ENCODE results near the gene NAP1L1. TPM values are rescaled to one million over a fixed set of nuclear protein-coding genes. Genes with fewer than 3 reads are reported as not detected.

Gene NAP1L1
- total RNA-seq, 1 experiment from 2014 or later = 946 TPM

DNA sequence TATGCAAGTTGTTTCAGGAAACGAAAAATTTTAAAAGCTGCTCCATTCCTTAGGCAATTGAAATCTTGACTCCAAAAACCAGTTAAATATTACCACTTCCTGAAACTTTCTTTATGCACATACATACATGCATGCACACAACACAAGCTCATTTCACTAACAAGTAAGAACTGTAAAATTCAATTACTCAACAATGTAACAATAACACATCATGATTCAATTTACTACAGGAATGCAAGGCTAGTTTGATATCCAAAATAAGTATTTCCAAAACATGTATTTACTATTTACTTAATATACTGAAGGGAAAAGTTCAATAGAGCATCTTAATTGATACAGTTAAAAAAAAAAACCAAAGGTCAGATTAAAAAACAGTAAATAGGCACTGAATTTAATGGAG, 19.6 kb downstream of the NAP1L1 start (continued):
- TF ChIP-seq AR (CRISPR knock-in tag; IDR thresholded peaks at IDR 0.05) = no peak
- TF ChIP-seq, protein P1, sequence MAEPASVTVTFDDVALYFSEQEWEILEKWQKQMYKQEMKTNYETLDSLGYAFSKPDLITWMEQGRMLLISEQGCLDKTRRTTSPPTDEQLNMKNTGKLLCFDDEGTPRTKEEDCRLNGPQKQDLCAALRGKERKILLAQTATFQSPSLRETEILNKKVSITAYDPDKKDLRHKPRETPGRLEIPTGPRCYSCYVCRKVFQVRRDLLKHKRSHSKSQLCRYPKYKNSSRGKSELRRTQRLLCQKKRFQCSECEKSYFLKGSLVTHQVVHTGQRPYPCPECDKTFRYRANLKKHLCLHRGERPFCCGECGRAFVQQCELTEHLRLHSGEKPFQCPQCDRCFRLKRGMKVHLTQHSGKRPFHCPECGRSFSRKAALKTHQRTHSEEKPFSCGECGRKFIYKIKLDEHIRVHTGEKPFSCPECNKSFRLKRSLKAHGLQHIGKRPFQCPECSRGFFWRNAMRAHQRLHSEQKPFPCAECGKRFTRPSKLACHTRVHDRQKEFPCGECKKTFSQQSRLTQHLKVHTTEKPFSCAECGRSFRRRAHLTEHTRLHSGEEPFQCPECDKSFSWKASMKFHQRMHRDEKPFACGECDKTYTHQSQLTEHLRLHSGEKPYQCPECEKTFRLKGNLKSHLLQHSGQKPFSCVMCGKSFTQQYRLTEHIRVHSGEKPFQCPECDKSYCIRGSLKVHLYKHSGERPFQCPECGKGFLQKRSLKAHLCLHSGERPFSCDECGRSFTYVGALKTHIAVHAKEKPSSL (CRISPR knock-in tag; conservative IDR thresholded peaks at IDR 0.05) = no peak

DNA sequence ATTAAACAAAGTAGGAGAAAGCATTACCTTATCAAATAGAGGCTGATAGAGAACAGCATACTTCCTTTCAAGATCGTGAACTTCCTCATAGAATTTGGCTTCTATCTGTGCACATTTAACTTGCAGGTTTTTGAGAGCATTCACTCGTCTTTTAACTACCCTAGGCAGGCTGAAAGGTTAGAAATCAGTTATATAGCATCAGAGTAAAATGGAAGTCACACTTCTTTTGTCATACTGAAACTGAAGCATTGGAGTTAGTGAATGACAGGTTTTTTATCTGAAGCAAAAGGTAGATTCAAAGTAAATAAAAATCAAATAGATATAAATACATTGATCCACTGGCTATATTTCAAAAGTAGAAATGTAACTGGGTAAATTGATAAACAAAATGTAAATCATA, 24.4 kb downstream of the NAP1L1 start:
- peak overlapping the region; percentile 75 for H3K27ac Mint-ChIP-seq
- DNase-seq (ENCODE audit: low spot score) (no peak), ATAC-seq (no peak)
- H3K36me3 Mint-ChIP-seq = peaks cover 62% of the 10 kb centered on the region
- peaks cover 60% of the 10 kb centered on the region for H3K4me1 Mint-ChIP-seq
- no peak overlapping the region for H3K4me3 Mint-ChIP-seq
- peaks cover 4% of the 10 kb centered on the region for H3K9me3 Mint-ChIP-seq
- ChIA-PET CTCF (no interaction called here), POLR2A (no interaction called here)
- TF ChIP-seq NR3C1 (CRISPR knock-in tag; conservative IDR thresholded peaks at IDR 0.05; ENCODE audit: low read depth) = no peak
- TF ChIP-seq CDX4 (CRISPR knock-in tag; IDR thresholded peaks at IDR 0.05; ENCODE audit: borderline replicate concordance) = no peak
- no peak for TF ChIP-seq E2F5 (CRISPR knock-in tag; IDR thresholded peaks at IDR 0.05)
- TF ChIP-seq KAT7 (CRISPR knock-in tag; IDR thresholded peaks at IDR 0.05; ENCODE audit: borderline replicate concordance) = no peak
- TF ChIP-seq TEAD4 (CRISPR knock-in tag; IDR thresholded peaks at IDR 0.05) = no peak
- no peak for TF ChIP-seq MXD4 (CRISPR knock-in tag; IDR thresholded peaks at IDR 0.05; ENCODE audit: borderline replicate concordance)
- TF ChIP-seq ATF3 (CRISPR knock-in tag; conservative IDR thresholded peaks at IDR 0.05) = no peak
- no peak for TF ChIP-seq ZNF219 (CRISPR knock-in tag; IDR thresholded peaks at IDR 0.05; ENCODE audit: borderline replicate concordance)
- TF ChIP-seq, protein P2, sequence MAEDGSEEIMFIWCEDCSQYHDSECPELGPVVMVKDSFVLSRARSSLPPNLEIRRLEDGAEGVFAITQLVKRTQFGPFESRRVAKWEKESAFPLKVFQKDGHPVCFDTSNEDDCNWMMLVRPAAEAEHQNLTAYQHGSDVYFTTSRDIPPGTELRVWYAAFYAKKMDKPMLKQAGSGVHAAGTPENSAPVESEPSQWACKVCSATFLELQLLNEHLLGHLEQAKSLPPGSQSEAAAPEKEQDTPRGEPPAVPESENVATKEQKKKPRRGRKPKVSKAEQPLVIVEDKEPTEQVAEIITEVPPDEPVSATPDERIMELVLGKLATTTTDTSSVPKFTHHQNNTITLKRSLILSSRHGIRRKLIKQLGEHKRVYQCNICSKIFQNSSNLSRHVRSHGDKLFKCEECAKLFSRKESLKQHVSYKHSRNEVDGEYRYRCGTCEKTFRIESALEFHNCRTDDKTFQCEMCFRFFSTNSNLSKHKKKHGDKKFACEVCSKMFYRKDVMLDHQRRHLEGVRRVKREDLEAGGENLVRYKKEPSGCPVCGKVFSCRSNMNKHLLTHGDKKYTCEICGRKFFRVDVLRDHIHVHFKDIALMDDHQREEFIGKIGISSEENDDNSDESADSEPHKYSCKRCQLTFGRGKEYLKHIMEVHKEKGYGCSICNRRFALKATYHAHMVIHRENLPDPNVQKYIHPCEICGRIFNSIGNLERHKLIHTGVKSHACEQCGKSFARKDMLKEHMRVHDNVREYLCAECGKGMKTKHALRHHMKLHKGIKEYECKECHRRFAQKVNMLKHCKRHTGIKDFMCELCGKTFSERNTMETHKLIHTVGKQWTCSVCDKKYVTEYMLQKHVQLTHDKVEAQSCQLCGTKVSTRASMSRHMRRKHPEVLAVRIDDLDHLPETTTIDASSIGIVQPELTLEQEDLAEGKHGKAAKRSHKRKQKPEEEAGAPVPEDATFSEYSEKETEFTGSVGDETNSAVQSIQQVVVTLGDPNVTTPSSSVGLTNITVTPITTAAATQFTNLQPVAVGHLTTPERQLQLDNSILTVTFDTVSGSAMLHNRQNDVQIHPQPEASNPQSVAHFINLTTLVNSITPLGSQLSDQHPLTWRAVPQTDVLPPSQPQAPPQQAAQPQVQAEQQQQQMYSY (CRISPR knock-in tag; IDR thresholded peaks at IDR 0.05) = no peak
- TF ChIP-seq OVOL2 (CRISPR knock-in tag; IDR thresholded peaks at IDR 0.05; ENCODE audit: borderline replicate concordance) = no peak
- TF ChIP-seq ESRRA (CRISPR knock-in tag; IDR thresholded peaks at IDR 0.05; ENCODE audit: borderline replicate concordance) = no peak
- no peak for TF ChIP-seq NFATC4 (CRISPR knock-in tag; IDR thresholded peaks at IDR 0.05)
- no peak for TF ChIP-seq ZNF121 (CRISPR knock-in tag; IDR thresholded peaks at IDR 0.05)
- no peak for TF ChIP-seq NFE2L1 (CRISPR knock-in tag; IDR thresholded peaks at IDR 0.05)
- TF ChIP-seq NR2C2 (CRISPR knock-in tag; IDR thresholded peaks at IDR 0.05) = no peak
- TF ChIP-seq, protein P3, sequence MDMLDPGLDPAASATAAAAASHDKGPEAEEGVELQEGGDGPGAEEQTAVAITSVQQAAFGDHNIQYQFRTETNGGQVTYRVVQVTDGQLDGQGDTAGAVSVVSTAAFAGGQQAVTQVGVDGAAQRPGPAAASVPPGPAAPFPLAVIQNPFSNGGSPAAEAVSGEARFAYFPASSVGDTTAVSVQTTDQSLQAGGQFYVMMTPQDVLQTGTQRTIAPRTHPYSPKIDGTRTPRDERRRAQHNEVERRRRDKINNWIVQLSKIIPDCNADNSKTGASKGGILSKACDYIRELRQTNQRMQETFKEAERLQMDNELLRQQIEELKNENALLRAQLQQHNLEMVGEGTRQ (CRISPR knock-in tag; IDR thresholded peaks at IDR 0.05) = no peak
- no peak for TF ChIP-seq ZNF423 (CRISPR knock-in tag; IDR thresholded peaks at IDR 0.05)
- TF ChIP-seq, protein P4, sequence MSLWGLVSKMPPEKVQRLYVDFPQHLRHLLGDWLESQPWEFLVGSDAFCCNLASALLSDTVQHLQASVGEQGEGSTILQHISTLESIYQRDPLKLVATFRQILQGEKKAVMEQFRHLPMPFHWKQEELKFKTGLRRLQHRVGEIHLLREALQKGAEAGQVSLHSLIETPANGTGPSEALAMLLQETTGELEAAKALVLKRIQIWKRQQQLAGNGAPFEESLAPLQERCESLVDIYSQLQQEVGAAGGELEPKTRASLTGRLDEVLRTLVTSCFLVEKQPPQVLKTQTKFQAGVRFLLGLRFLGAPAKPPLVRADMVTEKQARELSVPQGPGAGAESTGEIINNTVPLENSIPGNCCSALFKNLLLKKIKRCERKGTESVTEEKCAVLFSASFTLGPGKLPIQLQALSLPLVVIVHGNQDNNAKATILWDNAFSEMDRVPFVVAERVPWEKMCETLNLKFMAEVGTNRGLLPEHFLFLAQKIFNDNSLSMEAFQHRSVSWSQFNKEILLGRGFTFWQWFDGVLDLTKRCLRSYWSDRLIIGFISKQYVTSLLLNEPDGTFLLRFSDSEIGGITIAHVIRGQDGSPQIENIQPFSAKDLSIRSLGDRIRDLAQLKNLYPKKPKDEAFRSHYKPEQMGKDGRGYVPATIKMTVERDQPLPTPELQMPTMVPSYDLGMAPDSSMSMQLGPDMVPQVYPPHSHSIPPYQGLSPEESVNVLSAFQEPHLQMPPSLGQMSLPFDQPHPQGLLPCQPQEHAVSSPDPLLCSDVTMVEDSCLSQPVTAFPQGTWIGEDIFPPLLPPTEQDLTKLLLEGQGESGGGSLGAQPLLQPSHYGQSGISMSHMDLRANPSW (CRISPR knock-in tag; conservative IDR thresholded peaks at IDR 0.05; ENCODE audit: low read depth) = no peak
- H3K27me3 Mint-ChIP-seq (ENCODE audit: low read depth) = no peaks in the 10 kb centered on the region

All from WTC11 (cell line).